SH-SY5Y (cell line): ENCODE results near the gene ABR.

Experiments
- GATA2 ChIP-seq: IDR thresholded peaks from 2 replicates; pipeline ENCODE4 v1.6.1; 2011; ENCODE audit warnings: mild to moderate bottlenecking, low read depth, low read length
- GATA3 ChIP-seq: IDR thresholded peaks from 2 replicates; pipeline ENCODE4 v1.6.1; 2011; ENCODE audit warnings: low read depth, mild to moderate bottlenecking, low read length, moderate library complexity

DNA sequence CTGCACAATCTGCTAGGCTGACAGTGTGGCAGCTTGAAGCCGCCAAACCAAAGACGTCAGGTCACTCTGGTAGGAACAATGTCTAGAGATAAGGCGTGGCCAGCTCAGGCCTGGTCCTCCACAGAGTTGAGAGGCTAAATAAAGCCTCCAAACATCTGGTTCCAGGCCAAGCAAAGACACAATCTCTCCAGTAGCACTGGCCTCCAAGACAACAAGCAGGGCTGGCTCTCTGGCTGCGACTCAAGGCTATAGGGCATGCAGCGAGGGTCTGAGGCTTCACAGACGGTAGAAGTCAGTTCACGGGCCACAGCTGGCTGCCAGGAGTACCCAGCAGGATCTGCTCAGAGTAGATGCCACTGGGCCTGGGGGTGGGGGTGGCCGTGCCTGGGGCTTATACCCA, 75.6 kb downstream of the ABR start:
- TF ChIP-seq GATA3 = no peak
- no peak for TF ChIP-seq GATA2
